Neuronal stem cell (in vitro differentiated cells): ENCODE results near the gene CROCC2.
A peak's percentile ranks its signal among the peaks of the same experiment; 100 is the strongest.

Source experiments
- DNase-seq: peaks from one replicate; pipeline ENCODE4 v3.0.0-alpha.2; 2013; ENCODE audit warnings: low spot score
- H2AFZ ChIP-seq: one replicate; pipeline ENCODE4 v1.6.1; 2013; ENCODE audit warnings: mild to moderate bottlenecking, low read length, inconsistent platforms
- H2AK5ac ChIP-seq: 2 replicates; pipeline ENCODE4 v1.6.1; 2013; ENCODE audit warnings: low read depth, mild to moderate bottlenecking, inconsistent platforms, low read length, moderate library complexity, mixed read lengths
- H2BK120ac ChIP-seq: 2 replicates; pipeline ENCODE4 v1.6.1; 2013; ENCODE audit warnings: low read depth, mild to moderate bottlenecking, inconsistent platforms, low read length, moderate library complexity, mixed read lengths
- H2BK12ac ChIP-seq: one replicate; pipeline ENCODE4 v1.6.1; 2013; ENCODE audit warnings: low read length, inconsistent platforms
- H2BK15ac ChIP-seq: 2 replicates; pipeline ENCODE4 v1.6.1; 2013; ENCODE audit warnings: mild to moderate bottlenecking, low read length, inconsistent platforms, mixed read lengths
- H2BK5ac ChIP-seq: one replicate; pipeline ENCODE4 v1.6.1; 2013; ENCODE audit warnings: inconsistent platforms, mild to moderate bottlenecking, low read length, moderate library complexity
- H3K14ac ChIP-seq: one replicate; pipeline ENCODE4 v1.6.1; 2013; ENCODE audit warnings: low read length, inconsistent platforms
- H3K18ac ChIP-seq: 2 replicates; pipeline ENCODE4 v1.6.1; 2013; ENCODE audit warnings: low read length, inconsistent platforms
- H3K23ac ChIP-seq: 2 replicates; pipeline ENCODE4 v1.6.1; 2013; ENCODE audit warnings: low read depth, mild to moderate bottlenecking, mixed read lengths, low read length, inconsistent platforms; ENCODE audit not compliant: poor library complexity
- H3K27ac ChIP-seq: replicated peaks from 3 replicates; pipeline ENCODE4 v1.5.1; 2013; ENCODE audit warnings: low read length, inconsistent platforms
- H3K27me3 ChIP-seq, 3 experiments: 2 replicates each; pipeline ENCODE4 v1.6.1; 2013; ENCODE audit warnings: low read length in 3 of 3, mild to moderate bottlenecking in 2 of 3, inconsistent platforms in 1 of 3, low read depth in 1 of 3, mixed read lengths in 1 of 3, moderate library complexity in 1 of 3; ENCODE audit not compliant: control insufficient read depth in 3 of 3, insufficient read depth in 3 of 3
- H3K36me3 ChIP-seq, 2 donors: replicated peaks in 1 of 2; 2 replicates each; pipeline ENCODE4 v1.6.1; 2013; ENCODE audit warnings: low read length in 2 of 2; ENCODE audit not compliant: control insufficient read depth in 2 of 2, insufficient read depth in 2 of 2
- H3K4ac ChIP-seq: 2 replicates; pipeline ENCODE4 v1.6.1; 2013; ENCODE audit warnings: inconsistent platforms, mild to moderate bottlenecking, low read length, moderate library complexity
- H3K4me1 ChIP-seq, 2 donors: 1 replicate in 1 of 2; 2 replicates in 1 of 2; pipeline ENCODE4 v1.6.1; 2013; ENCODE audit warnings: low read length in 2 of 2, low read depth in 1 of 2; ENCODE audit not compliant: control insufficient read depth in 2 of 2, insufficient read depth in 1 of 2
- H3K4me2 ChIP-seq: one replicate; pipeline ENCODE4 v1.6.1; 2013; ENCODE audit warnings: mild to moderate bottlenecking, low read length, inconsistent platforms; ENCODE audit not compliant: insufficient read depth, poor library complexity, severe bottlenecking
- H3K4me3 ChIP-seq, 2 donors: 2 replicates each; pipeline ENCODE4 v1.5.1; 2013; ENCODE audit warnings: low read length in 2 of 2, mild to moderate bottlenecking in 2 of 2, inconsistent platforms in 1 of 2, moderate library complexity in 1 of 2
- H3K79me1 ChIP-seq: one replicate; pipeline ENCODE4 v1.6.1; 2013; ENCODE audit warnings: low read depth, mild to moderate bottlenecking, inconsistent platforms, low read length, moderate library complexity
- H3K9ac ChIP-seq: one replicate; pipeline ENCODE4 v1.6.1; 2013; ENCODE audit warnings: mild to moderate bottlenecking, low read depth, low read length, inconsistent platforms; ENCODE audit not compliant: poor library complexity
- H3K9me3 ChIP-seq, 2 donors: replicated peaks in 1 of 2; 2 replicates each; pipeline versions ENCODE3 to v1.6.1; 2013; ENCODE audit warnings: low read length in 2 of 2, mild to moderate bottlenecking in 2 of 2, inconsistent platforms in 1 of 2, low read depth in 1 of 2, mixed read lengths in 1 of 2, moderate library complexity in 1 of 2; ENCODE audit not compliant: control insufficient read depth in 2 of 2, insufficient read depth in 1 of 2
- H4K8ac ChIP-seq: one replicate; pipeline ENCODE4 v1.6.1; 2013; ENCODE audit warnings: low read depth, mild to moderate bottlenecking, inconsistent platforms, low read length, moderate library complexity
- H4K91ac ChIP-seq: one replicate; pipeline ENCODE4 v1.6.1; 2013; ENCODE audit warnings: low read length, low read depth, mild to moderate bottlenecking, inconsistent platforms; ENCODE audit not compliant: poor library complexity
- WGBS, 2 donors: extraction: QIAGEN DNeasy Blood & Tissue Kit; methylation state at CpG; one replicate each; pipeline ENCODE4 v1.1.7; 2013; ENCODE audit warnings: missing lambda C conversion rate in 2 of 2, mixed read lengths in 1 of 2; ENCODE audit not compliant: insufficient read length in 2 of 2, insufficient replicate concordance in 1 of 2; ENCODE audit errors: extremely low coverage in 2 of 2; 5-methylcytosine and 5-hydroxymethylcytosine counted together

CROCC2 gene

GRCh38 chr2:240912878-240913809 lies 7.0 kb downstream of the CROCC2 start:
- Histone ChIP-seq H3K27ac (no peak overlapping the region), H2BK5ac (peak overlapping the region; percentile 35), H3K79me1 (no peaks in the 10 kb centered on the region), H3K18ac (no peak overlapping the region), H4K91ac (no peak overlapping the region), H3K14ac (no peak overlapping the region), H3K27me3 (peaks cover 0 to 68% (median 8%) of the 10 kb centered on the region in 3 experiments), H2AFZ (no peak overlapping the region), H2BK15ac (no peak overlapping the region), H2AK5ac (peak overlapping the region; percentile 23), H3K23ac (no peak overlapping the region), H3K36me3 (no peaks in the 10 kb centered on the region), H3K4ac (no peak overlapping the region), H3K9me3 (no peaks in the 10 kb centered on the region), H4K8ac (no peak overlapping the region), H3K4me3 (no peak overlapping the region), H3K9ac (no peak overlapping the region), H3K4me1 (peaks cover 3 to 6% of the 10 kb centered on the region in 2 donors), H2BK12ac (no peak overlapping the region), H3K4me2 (no peak overlapping the region), H2BK120ac (no peak overlapping the region)
- no CpG with 5 or more reads among the region's 21 CpGs for WGBS, 2 donors
- no peak for DNase-seq

GRCh38 chr2:240913810-240914644 lies 7.9 kb downstream of the CROCC2 start:
- H3K36me3 ChIP-seq: no peaks in the 10 kb centered on the region
- no peak overlapping the region for H2BK15ac ChIP-seq
- H3K23ac ChIP-seq: no peak overlapping the region
- no peaks in the 10 kb centered on the region for H3K79me1 ChIP-seq
- peak overlapping the region; percentile 23 for H2AK5ac ChIP-seq
- no peak overlapping the region for H3K4ac ChIP-seq
- no peak overlapping the region for H2BK12ac ChIP-seq
- no peak overlapping the region for H3K4me2 ChIP-seq
- peak; percentile 69 for DNase-seq
- no peaks in the 10 kb centered on the region for H3K9me3 ChIP-seq
- no peak overlapping the region for H4K91ac ChIP-seq
- H3K27ac ChIP-seq: no peak overlapping the region
- peak overlapping the region; percentile 35 for H2BK5ac ChIP-seq
- WGBS, 2 donors: no CpG with 5 or more reads among the region's 36 CpGs
- no peak overlapping the region for H3K4me3 ChIP-seq
- H4K8ac ChIP-seq: no peak overlapping the region
- peaks cover 0 to 73% (median 8%) of the 10 kb centered on the region in 3 experiments for H3K27me3 ChIP-seq
- H3K4me1 ChIP-seq: peaks cover 3 to 6% of the 10 kb centered on the region in 2 donors
- H3K18ac ChIP-seq: no peak overlapping the region
- no peak overlapping the region for H2BK120ac ChIP-seq
- peak overlapping the region; percentile 34 for H3K9ac ChIP-seq
- H3K14ac ChIP-seq: no peak overlapping the region
- H2AFZ ChIP-seq: peak overlapping the region; percentile 56

- Histone ChIP-seq H3K36me3 (no peaks in the 10 kb centered on the region), H3K27ac (no peak overlapping the region), H3K27me3 (peaks cover 0 to 75% (median 8%) of the 10 kb centered on the region in 3 experiments), H3K79me1 (peaks cover under 1% of the 10 kb centered on the region), H2AFZ (no peak overlapping the region), H3K9ac (no peak overlapping the region), H3K4me2 (no peak overlapping the region), H3K23ac (no peak overlapping the region), H2BK12ac (no peak overlapping the region), H3K9me3 (no peaks in the 10 kb centered on the region), H2BK15ac (no peak overlapping the region), H2BK5ac (peak overlapping the region; percentile 35), H3K4ac (no peak overlapping the region), H4K8ac (no peak overlapping the region), H2AK5ac (peak overlapping the region; percentile 66), H4K91ac (no peak overlapping the region), H3K4me1 (peaks cover 3 to 6% of the 10 kb centered on the region in 2 donors), H2BK120ac (no peak overlapping the region), H3K14ac (no peak overlapping the region), H3K4me3 (no peak overlapping the region), H3K18ac (peak overlapping the region; percentile 56)
- no CpG with 5 or more reads among the region's 25 CpGs for WGBS, 2 donors
- DNase-seq: no peak
These were observed 8.7 kb downstream of the CROCC2 start for GRCh38 chr2:240914645-240915525.
